WTC11 (cell line): ENCODE data around the gene TOB1.

ENCODE experiments used
- CREM ChIP-seq: sonication (generic); formaldehyde crosslinking; IDR thresholded peaks from 2 replicates; pipeline ENCODE4 v1.8.1; 2022; ENCODE audit warnings: mild to moderate bottlenecking, missing genetic modification reagents, moderate library complexity
- ELF4 ChIP-seq: sonication (generic); formaldehyde crosslinking; IDR thresholded peaks from 2 replicates; pipeline ENCODE4 v1.8.1; 2022; ENCODE audit warnings: low read depth, mild to moderate bottlenecking, moderate library complexity, missing genetic modification reagents
- IRF1 ChIP-seq: sonication (generic); formaldehyde crosslinking; IDR thresholded peaks from 2 replicates; pipeline ENCODE4 v1.8.0; 2023; ENCODE audit warnings: missing genetic modification reagents
- JAZF1 ChIP-seq: fragments of 250-450 bp; sonication (Bioruptor Pico); IDR thresholded peaks from 2 replicates; pipeline ENCODE4 v1.9.0; 2021; ENCODE audit warnings: moderate library complexity, mild to moderate bottlenecking, inconsistent platforms
- NFE2L1 ChIP-seq: sonication (generic); formaldehyde crosslinking; IDR thresholded peaks from 2 replicates; pipeline ENCODE4 v1.8.1; 2023; ENCODE audit warnings: missing genetic modification reagents
- STAT6 ChIP-seq: sonication (generic); formaldehyde crosslinking; conservative IDR thresholded peaks from 2 replicates; pipeline ENCODE4 v1.8.1; 2023; ENCODE audit warnings: mild to moderate bottlenecking, low read depth, missing genetic modification reagents, moderate library complexity
- TP53 ChIP-seq: sonication (generic); formaldehyde crosslinking; IDR thresholded peaks from 2 replicates; pipeline ENCODE4 v1.8.1; 2023; ENCODE audit warnings: mild to moderate bottlenecking, missing genetic modification reagents
- USF1 ChIP-seq: sonication (generic); formaldehyde crosslinking; IDR thresholded peaks from 2 replicates; pipeline ENCODE4 v1.8.0; 2022; ENCODE audit warnings: mild to moderate bottlenecking, missing genetic modification reagents
- ZNF263 ChIP-seq: sonication (generic); formaldehyde crosslinking; IDR thresholded peaks from 2 replicates; pipeline ENCODE4 v1.8.1; 2022; ENCODE audit warnings: low read depth, mild to moderate bottlenecking, moderate library complexity, missing genetic modification reagents
- TF ChIP-seq, protein P1 (sequence below): fragments of 200-600 bp; IDR thresholded peaks from 2 replicates; pipeline ENCODE4 v1.8.0; 2022; ENCODE audit warnings: antibody characterized with exemption
- TF ChIP-seq, protein P2 (sequence below): sonication (generic); formaldehyde crosslinking; IDR thresholded peaks from 2 replicates; pipeline ENCODE4 v1.8.1; 2023; ENCODE audit warnings: mild to moderate bottlenecking, missing genetic modification reagents, moderate library complexity

GRCh38 chr17:50898369-50899004 is 32.3 kb upstream of the TOB1 start:
- TF ChIP-seq, protein P1, sequence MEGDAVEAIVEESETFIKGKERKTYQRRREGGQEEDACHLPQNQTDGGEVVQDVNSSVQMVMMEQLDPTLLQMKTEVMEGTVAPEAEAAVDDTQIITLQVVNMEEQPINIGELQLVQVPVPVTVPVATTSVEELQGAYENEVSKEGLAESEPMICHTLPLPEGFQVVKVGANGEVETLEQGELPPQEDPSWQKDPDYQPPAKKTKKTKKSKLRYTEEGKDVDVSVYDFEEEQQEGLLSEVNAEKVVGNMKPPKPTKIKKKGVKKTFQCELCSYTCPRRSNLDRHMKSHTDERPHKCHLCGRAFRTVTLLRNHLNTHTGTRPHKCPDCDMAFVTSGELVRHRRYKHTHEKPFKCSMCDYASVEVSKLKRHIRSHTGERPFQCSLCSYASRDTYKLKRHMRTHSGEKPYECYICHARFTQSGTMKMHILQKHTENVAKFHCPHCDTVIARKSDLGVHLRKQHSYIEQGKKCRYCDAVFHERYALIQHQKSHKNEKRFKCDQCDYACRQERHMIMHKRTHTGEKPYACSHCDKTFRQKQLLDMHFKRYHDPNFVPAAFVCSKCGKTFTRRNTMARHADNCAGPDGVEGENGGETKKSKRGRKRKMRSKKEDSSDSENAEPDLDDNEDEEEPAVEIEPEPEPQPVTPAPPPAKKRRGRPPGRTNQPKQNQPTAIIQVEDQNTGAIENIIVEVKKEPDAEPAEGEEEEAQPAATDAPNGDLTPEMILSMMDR, result no peak
- TF ChIP-seq NFE2L1 (CRISPR knock-in tag), result no peak
- TF ChIP-seq STAT6 (CRISPR knock-in tag), result no peak
- no peak for TF ChIP-seq CREM (CRISPR knock-in tag)
- TF ChIP-seq JAZF1 (CRISPR knock-in tag), result no peak
- no peak for TF ChIP-seq ZNF263 (CRISPR knock-in tag)
- TF ChIP-seq IRF1 (CRISPR knock-in tag), result no peak
- TF ChIP-seq USF1, result no peak
- TF ChIP-seq, protein P2, sequence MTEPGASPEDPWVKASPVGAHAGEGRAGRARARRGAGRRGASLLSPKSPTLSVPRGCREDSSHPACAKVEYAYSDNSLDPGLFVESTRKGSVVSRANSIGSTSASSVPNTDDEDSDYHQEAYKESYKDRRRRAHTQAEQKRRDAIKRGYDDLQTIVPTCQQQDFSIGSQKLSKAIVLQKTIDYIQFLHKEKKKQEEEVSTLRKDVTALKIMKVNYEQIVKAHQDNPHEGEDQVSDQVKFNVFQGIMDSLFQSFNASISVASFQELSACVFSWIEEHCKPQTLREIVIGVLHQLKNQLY (CRISPR knock-in tag), result no peak
- no peak for TF ChIP-seq TP53 (CRISPR knock-in tag)
- TF ChIP-seq ELF4 (CRISPR knock-in tag), result no peak
